ENCODE measurements around the gene ACHE.
"Not testable (repeated sequence)": the region's sequence is repeated elsewhere in the genome, so short reads cannot be mapped to it uniquely, and the experiment has no call there.

Gene ACHE

DNA sequence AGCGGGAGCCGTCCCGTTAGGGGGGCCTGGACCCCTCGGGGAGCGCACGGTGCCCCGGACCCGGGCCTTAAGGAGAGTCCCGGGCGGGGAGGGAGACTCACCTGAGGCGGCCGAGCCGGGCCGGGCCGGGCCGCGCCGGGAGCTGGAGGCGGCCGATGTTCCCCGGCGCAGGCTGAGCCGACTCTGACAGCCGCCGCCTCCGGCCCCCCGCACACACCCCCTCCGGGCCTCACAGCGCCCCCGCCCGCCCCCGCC lies at the start of gene ACHE:
ACHE (minus strand) TSS at position 188 of the 255 bp plus-strand sequence. CDS start 1,656 bp downstream, outside the sequence.
- no peak for DNase-seq

DNA sequence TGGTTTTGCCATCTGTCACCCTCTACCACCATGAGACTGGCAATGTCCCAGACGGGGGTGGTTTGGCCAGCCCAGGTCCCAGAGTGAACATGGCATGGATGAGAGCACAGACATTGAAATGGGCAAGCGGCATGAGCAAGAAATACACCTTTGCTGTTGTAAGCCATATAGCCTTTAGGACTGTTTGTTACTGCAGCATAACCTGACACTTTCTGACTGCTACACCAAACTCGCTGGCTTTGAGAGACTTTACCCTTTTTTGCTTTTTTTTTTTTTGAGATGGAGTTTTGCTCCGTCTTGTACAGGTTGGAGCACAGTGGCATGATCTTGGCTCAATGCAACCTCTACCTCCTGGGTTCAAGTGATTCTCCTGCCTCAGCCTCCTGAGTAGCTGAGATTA lies 48.5 kb upstream of the ACHE start:
- no peak for DNase-seq

DNA sequence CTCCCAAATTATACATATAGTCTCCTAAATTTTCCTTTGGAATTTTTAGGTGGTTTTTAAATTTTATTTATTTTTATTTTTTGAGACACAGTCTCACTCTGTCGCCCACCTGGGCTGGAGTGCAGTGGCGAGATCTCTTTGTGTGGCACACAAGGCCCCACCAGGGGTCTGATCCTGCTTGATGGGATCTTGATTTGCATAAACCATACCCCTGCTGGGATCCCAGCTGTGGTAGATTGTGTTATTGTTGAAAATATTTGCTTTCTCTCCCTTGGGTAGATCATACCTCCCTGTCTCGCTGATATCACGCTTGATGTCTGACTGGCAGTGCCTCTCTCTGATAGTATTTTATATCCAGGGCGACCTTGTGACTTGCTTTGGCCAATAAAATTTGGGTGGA lies 48.0 kb upstream of the ACHE start:
- no peak for DNase-seq

DNA sequence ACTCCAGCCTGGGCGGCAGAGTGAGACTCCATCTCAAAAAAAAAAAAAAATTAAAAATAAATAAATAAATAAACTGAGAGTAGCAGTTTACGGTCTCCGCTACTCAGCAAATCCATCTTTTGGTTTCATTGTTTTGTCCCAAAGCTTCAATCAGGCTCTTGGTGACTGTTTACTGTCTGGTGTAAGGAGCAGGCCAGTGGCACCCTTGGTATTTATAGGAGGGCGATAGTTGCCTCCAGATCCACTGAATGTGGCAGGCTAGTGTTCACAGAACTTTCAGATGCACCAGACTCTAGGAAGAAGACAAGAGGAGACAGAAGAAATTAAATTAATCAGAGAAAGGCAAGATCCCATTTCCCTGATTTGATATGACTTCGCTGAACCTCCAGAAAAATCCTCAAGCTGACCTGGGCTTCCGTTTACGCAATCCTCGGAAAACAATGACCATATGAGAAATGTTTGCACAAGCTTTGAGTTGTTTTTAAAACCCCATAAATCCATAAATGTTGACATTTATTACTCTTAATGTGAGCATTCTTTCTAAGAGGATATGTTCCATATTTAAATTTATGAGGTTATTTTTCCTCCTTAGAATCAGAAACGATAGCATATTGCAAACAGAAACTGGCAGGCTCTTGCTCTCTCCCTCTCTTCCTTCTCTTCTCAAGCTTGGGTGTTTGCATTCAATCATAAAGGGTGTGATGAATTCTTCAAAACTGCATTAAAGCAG lies 46.5 kb upstream of the ACHE start:
- DNase-seq = no peak

DNA sequence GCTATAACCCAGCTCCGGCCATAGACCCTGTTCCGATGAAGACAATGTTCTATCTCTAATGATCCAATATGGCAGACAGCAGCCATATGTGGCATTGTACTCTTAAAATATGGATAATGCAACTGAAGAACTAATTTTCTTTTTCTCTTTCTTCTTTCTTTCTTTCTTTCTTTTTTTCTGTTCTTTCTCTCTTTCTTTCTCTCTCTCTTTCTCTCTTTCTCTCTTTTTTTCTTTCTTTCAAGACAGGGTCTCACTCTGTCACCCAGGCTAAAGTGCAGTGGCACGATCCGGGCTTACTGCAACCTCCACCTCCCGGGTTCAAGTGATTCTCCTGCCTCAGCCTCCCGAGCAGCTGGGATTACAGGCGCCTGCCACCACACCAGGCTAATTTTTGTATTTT lies 40.5 kb upstream of the ACHE start:
- DNase-seq = not testable (repeated sequence)

DNA sequence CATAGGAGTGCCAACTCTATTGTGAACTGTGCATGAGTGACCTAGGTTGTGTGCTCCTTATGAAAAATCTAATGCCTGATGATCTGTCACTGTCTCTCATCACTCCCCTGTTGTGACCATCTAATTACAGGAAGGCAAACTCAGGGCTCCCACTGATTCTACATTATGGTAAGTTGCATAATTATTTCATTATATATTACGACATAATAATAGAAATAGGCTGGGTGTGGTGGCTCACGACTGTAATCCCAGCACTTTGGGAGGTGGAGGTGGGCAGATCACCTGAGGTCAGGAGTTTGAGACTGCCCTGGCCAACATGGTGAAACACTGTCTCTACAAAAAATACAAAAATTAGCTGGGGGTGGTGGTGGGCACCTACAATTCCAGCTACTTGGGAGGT lies 39.7 kb upstream of the ACHE start:
- DNase-seq = not testable (repeated sequence)

DNA sequence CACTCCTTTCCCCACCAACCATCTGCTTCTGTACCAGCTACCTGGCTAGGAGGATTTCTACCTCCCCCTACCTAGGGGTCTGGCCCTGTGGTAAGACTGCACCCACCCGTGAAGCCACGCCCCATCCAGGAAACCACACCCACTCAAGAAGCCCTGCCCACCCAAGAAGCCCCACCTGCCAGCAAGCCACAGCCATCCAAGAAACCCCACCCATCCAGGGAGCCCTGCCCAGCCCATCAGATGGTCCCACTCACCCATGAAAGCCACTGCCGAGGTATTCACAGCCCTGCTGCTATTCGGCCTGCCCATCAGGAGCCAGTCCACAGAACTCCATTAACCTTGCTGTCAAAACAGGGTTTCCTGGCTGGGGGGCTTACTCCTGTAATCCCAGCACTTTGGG lies 38.0 kb upstream of the ACHE start:
- DNase-seq = no peak

DNA sequence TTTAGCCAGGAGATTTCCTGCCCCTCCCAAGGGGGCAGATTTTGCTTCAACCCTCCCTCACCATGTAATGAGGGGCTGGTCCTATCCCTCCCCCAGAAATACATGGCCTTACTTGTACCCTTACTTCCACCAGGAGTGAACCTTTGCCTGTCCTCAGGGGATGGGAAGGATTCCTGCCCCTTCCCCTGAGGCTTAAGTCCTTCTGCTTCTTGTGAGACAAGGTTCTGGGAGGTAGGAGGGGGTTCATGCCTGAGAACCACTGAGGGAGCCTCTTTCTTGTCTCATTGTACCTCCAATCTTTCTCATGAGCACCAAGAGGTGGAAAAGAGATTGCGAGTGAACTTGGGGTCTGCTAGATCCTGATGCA lies 34.1 kb upstream of the ACHE start:
- no peak for DNase-seq

DNA sequence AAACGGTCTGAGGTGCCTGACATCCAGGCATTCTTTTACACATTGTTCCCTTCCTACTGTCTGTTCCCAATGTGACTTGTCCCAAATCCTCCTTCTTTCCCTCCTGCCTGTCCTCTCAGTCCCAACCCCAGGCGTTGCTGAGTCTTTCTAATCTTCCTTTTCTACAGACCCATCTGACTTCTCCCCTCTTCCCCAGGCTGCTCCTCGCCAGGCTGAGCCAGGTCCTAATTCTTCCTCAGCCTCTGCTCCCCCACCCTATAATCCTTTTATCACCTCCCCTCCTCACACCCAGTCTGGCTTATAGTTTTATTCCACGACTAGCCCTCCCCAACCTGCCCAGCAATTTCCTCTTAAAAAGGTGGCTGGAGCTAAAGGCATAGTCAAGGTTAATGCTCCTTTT lies 27.9 kb upstream of the ACHE start:
- not testable (repeated sequence) for DNase-seq

DNA sequence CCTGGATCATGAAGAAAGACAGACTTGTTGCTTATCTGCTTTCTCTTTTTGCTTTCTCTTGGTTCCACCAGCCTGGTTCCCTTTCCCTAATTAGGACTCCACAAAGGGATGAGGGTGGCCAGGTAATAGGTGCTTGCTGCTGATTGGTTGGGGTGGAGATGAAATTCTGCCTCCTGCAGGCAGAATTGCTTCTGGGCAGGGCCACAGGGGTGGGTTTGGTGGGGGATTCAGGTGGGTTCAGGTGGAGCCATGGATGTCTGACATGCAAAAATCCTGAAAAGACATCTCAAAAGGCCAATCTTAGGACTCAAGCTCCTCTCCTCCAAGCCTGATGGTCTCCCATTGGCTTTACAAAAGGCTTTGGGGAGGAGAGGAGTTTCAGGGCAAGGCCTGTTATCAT lies 25.4 kb upstream of the ACHE start:
- no peak for DNase-seq

DNA sequence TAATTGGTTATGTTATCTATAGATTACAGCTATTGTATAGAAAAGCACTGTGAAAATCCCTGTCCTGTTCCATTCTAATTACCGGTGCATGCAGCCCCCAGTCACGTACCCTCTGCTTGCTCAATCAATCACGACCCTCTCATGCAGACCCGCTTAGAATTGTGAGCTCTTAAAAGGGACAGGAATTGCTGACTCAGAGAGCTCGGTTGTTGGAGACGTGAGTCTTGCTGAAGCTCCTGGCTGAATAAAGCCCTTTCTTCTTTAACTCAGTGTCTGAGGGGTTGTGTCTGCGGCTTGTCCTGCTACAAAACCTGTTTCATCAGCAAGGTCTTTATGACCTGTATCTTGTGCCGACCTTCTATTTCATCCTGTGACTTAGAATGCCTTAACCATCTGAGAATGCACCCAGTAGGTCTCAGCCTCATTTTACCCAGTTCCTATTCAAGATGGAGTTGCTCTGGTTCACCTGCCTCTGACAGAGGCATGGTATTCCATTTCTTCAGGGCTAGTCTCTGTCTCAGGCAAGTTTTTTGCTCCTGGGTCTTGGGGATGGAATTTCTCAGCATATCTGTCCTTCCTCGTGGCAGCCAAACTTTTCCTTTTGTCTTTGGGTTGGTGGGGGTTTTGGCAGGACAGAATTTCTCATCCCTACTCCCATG lies 24.2 kb upstream of the ACHE start:
- DNase-seq = not testable (repeated sequence)

DNA sequence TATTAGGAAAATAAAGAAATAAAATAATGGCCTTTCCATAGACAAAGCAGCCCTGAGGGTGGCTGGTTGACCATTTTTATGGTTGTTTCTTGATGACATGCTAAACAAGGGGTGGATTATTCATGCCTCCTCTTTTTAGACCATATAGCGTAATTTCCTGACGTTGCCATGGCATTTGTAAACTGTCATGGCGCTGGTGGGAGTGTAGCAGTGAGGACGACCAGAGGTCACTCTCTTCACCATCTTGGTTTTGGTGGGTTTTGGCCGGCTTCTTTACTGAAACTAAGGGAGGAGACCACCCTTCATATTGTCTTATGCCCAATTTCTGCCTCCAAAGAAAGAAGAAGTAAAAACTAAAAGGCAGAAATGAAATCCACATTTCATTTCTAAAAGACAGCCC lies 23.6 kb upstream of the ACHE start:
- not testable (repeated sequence) for DNase-seq

DNA sequence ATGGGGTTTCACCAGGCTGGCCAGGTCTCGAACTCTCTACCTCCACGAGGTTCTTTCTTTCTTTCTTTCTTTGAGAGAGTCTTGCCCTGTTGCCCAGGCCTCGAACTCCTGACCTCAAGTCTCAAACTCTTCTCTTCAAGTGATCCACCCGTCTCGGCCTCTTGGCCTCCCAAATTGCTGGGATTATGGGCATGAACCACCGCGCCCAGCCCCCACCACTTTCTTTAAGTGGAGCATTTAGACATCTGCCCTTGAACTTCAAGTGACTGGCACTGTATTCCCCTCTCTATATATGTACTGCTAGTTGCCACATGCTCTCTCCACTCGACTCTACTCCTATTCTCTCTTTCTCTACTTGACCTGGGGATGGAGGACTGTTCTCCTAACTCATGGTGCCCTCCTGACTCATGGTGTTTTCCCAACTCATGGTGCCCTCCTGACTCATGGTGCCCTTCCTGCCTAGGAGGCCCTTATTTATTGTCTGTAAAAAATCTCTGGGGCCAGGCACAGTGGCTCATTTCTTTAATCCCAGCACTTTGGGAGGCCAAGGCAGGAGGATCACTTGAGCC lies 19.3 kb upstream of the ACHE start:
- DNase-seq = no peak

DNA sequence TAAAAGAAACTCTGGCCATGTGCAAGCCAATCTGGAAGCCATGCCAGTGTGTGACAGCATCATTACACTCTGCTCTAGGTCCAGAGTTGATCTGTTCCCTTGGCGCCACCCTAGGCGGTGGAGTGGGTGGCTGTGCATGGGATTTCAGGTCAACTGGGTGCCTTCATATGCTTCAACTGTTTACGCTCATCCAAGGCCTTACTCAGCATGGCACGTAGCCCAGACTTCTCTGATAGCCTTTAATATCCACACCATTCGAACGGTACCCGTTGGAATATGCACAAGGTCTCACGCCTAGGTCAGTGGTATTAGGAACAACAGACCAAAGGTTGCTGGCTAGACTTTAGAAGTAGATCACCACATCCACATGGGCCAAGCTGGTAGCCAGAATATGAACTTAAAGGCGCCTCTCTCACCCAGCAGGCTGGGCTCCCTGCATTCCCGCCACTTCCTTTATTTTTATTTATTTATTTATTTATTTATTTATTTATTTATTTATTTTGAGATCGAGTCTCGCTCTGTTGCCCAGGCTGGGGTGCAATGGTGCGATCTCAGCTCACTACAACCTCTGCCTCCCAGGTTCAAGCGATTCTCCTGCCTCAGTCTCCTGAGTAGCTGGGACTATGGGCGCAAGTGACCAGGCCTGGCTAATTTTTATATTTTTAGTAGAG lies 18.7 kb upstream of the ACHE start:
- DNase-seq = no peak

DNA sequence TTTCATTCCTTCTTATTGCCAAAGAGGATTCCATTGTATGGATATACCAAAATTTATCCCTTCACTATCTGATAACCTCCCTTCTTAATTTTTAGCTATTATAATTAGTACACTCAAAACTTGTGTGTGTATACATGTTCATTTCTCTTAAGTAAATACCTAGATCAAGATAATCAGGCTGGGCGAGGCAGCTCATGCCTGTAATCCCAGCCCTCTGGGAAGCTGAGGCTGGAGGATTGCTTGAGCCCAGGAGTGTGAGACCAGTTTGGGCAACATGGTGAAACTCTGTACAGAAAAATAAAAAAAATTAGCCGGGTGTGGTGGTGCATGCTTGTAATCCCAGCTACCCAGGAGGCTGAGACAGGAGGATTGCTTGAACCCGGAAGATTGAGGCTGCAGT lies 15.8 kb upstream of the ACHE start:
- DNase-seq = no peak

DNA sequence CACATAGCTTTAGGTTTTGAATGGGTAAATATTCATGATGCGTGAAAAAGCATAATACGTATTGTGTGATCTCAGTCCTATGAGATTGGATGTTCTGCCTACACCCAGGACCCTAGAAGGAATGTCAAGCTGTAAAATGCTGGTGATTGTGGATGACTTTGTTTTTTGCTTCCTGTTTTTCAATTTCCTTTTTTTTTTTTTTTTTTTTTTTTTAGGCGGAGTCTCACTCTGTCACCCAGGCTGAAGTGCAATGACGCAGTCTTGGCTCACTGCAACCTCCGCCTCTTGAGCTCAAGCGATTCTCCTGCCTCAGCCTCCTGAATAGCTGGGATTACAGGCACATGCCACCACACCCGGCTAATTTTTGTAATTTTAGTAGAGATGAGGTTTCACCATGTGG lies 14.8 kb upstream of the ACHE start:
- not testable (repeated sequence) for DNase-seq

DNA sequence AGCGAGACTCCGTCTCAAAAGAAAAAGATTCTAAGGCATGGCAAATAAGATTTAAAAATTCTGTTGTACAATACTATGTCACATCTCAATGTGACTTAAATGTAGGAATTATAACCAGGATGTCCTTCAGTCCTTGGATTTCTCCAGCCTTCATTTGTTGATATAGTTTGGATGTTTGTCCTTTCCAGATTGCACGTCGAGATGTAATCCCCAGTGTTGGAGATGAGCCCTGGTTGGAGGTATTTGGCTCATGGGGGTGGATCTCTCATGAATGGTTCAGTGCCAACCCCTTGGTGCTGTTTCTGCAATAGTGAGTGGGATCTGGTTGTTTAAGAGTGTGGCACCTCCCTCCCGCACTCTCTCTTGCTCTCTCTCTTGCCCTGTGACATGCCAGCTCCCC lies 12.8 kb upstream of the ACHE start:
- DNase-seq = no peak

DNA sequence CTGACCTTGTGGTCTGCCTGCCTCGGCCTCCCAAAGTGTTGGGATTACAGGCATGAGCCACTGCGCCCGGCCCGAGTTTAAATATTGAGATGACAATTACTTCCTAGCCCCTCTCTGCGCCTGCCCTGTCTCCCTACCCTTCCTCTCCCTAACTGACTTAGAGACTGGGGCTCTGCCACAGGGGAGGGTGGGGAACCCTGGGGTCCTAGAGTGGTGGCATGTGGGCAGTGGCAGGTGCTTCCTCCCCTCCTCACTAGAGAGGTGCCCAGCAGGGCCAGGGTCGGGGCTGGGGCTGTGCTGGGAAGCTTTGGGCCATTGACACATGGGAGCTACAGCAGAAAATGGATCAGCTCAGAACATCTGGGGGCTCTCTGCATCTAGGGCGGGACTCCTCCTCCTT lies 7.0 kb upstream of the ACHE start:
- DNase-seq = no peak

DNA sequence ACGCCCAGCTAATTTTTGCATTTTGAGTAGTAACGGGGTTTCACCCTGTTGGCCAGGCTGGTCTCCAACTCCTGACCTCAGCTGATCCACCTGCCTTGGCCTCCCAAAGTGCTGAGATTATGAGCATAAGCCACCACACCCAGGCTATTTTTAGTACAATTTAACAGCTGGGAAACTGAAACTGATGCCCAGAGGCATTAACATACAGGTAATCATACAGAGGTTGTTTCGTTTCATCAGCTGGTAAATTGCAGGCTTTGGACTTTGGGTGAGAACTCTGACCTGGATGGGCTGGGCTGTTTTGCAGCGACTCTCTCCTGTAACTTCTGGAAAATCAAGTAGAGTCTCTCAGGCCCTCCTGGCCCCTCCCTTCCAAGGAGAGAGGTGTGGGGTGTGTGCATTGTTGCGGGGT lies 6.2 kb upstream of the ACHE start:
- no peak for DNase-seq

DNA sequence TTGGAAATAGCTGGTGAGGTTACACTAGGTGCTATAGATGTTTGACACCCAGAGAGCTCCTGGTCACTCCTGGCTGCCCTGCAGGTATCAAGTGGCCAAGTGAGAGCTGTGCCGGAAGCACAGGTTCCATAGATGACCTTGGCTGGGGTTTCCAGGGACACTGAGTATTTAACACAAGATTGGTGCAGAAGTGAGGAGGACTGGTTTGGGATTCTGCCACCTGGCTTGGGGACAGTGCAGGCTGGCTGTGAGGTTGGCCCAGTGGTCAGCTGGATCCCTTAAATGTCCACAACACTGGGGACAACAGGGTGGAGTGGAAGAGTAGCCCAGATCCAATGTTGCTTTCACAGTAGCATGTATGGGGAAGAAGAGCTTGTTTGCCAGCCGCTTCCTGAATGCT lies 5.3 kb upstream of the ACHE start:
- no peak for DNase-seq

DNA sequence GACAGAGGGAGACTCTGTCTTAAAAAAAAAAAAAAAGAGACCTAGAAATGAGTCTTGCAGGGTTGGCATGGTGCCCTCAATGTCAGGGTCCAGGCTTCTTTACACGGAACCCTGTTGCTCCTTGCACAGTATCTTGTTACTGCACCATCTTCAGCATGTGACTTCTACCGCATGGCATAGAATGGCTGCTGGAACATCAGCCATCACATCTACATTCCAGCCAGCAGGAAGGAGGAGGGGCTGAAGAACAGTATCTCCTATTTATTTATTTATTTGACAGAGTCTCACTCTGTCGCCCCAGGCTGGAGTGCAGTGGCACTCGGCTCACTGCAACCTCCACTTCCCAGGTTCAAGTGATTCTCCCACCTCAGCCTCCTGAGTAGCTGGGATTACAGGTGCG lies 3.7 kb upstream of the ACHE start:
- DNase-seq = no peak

DNA sequence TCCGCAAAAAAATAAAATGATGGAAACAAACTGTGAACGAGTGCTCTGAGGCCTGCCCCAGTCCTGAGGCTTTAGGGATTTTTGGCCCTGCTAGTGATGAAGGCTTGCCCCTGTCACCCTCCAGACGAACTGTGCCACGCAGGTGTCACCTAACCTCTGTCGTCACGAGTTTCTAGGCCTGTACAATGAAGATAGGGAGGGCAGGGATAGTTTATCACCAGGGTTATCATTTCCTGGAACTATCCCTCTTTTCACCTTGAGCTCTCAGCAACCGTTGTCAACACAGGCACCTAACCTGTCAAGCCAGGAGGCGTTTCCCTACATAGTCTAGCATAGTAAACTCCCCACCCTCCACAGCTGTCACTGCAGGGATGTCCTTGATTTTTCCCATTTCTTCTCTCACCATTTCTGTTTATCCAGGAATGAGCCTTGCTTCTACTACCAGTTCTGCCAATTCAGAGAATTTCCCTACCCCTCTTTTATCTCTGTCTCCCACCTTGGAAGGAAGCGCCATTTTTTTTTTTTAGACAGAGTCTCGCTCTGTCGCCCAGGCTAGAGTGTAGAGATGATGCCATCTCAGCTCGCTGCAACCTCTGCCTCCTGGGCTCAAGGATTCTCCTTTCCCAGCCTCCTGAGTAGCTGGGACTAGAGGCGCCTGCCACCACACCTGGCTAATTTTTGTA lies 2.2 kb upstream of the ACHE start:
- no peak for DNase-seq

DNA sequence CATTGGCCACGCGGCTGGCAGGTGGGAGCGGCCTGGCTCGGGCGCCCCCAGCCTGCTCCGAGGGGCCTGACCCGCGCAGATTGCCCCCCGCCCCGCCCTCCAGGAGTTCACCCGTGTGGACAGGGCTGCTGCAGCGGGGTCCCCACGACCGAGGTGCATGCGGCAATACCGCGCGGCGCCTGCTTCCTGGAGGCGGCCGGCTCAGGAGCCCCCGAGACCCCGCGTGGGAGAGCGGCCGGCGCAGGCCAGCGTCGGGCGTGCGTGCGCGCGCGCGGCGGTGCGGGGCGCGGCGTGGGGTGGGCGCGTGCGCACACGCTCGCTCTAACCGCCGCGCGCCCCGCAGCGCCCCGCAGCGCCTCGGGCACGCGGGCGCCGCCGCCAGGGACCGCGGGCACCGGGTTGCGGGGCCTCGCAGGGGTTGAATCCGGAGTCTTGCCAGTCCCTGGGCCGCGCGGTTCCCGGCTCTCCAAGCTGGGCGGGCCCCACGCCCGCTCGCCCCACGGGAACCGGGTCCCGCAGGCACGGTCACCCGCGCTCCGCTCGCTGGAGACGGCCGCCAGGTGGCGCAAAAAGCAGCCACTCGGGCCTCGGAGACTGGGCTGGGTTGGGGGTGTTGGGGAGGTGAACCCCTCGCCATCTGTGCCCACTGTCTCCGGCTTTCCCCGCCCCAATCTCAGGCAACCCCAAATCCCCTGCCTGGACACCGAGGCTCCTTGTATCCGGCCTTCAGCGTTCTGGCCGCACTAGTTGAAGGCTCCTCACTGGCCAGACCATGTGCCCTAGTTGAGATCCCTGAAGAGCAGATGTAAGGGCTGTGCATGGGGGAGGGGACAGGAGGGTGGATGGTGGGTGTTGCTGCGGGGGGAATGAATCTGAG lies 1.3 kb upstream of the ACHE start:
- no peak for DNase-seq
